Measurements from ENCODE around the gene TRUB2.
A peak's percentile ranks its signal among the peaks of the same experiment; 100 is the strongest.

The TRUB2 gene, protein sequence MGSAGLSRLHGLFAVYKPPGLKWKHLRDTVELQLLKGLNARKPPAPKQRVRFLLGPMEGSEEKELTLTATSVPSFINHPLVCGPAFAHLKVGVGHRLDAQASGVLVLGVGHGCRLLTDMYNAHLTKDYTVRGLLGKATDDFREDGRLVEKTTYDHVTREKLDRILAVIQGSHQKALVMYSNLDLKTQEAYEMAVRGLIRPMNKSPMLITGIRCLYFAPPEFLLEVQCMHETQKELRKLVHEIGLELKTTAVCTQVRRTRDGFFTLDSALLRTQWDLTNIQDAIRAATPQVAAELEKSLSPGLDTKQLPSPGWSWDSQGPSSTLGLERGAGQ
- 11.8 to 18.3 reads per million in 2 donors for total RNA-seq

DNA sequence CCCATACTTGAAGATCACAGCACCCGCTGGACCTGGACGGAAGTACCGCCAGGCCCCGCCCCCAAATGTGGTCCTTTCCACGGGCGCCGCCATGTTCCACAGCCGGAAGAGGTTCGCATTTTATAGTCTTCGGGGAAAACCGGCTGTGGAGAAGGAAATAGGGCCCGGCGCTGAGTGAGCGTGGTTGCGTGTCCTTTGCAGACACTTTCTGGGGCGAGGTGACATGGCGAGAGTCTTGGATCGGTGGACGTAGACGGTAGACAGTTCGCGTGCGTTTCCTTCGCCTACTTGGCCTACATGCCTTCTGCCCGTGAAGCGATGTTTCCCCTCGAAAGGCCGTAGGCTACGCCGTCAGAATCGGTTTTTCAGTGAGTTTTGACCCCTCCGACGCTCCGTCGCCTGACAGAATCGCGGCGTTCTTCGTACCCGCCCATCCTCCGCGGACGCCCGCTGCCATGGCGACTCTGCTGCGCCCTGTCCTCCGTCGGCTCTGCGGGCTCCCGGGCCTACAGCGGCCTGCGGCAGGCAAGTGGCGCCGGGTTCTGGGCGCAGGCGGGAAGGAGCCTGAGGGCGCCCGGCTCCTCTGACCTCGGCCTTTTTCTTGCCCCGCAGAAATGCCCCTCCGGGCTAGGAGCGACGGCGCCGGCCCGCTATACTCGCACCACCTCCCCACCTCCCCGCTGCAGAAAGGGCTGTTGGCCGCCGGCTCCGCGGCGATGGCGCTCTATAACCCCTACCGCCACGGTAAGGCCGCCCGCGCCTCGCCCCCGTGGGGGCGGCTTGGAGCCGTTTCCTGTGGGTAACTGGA, at the start of gene TRUB2, which contains the start of gene COQ4:
TRUB2 (minus strand) TSS at position 44 of the 808 bp plus-strand sequence; CDS start at position 5, 39 bp downstream.
COQ4 (plus strand) TSS at position 436 of the 808 bp plus-strand sequence; CDS start at position 456, 20 bp downstream.
- DNase-seq = peak; percentile 82 to 97 (median 88)

- DNase-seq = no peak
Observed at GRCh38 chr9:128371630-128372117, 49.4 kb upstream of the TRUB2 start.

- DNase-seq = peak; percentile 90 to 99 (median 93)
Observed at GRCh38 chr9:128370752-128371629, 48.7 kb upstream of the TRUB2 start, which contains the start of gene URM1. URM1 (plus strand) TSS chr9:128371374; CDS start chr9:128371381, 7 bp downstream.

GRCh38 chr9:128370367-128370751, 48.1 kb upstream of the TRUB2 start:
- DNase-seq = no peak

GRCh38 chr9:128369024-128369706, 46.9 kb upstream of the TRUB2 start:
- no peak for DNase-seq

GRCh38 chr9:128365525-128365924, 43.3 kb upstream of the TRUB2 start:
- no peak for DNase-seq

DNA sequence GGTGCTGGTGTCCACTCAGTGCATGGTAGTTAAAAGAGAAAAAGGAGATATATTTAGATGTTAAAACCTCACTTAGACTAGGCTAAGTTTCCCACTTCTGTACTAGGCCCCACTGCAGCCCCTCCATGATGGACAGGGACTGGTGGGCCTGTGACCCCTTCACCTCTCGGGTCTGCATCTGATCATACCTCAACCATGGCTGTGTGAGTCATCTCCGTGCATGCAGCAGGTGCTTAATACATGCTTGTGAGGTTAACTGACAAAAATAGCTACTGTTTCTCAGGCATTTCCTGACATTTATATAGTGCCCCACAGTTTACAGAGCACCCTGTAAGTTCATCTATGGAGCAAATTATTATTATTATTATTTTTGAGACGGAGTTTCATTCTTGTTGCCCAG, 40.5 kb upstream of the TRUB2 start:
- DNase-seq = no peak

DNA sequence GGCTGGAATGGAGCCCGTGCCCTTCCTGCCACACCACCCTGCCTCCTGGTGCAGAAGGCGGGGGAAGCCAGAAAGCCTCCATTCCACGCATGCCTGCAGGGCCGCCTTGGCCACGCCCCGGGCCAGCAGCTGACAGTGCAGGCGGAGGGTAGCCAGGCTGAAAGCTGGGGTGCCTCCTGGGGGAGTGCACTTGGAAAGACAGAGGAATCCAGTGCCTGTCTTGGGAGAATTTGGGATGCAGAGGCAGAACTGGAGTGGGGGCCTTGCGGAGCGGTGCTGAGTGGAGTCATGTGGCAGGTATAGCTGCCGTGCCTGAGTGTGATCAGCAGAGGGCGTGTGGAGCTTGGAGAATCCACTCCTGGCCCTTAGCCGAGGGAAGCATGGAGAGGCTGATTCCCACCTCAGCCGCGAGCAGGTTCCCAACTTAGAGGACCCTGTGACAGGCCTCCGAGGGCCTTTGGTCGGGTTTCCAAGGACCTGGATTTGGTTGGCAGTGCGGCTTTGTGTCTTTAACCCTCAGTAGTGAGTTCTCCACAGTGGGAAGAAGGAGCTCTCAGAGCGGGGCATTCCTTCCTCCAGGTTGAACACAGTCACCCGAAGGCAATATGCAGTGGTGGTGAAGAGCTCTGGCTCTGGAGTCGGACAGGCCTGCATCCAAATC, 39.9 kb upstream of the TRUB2 start:
- peak; percentile 28 to 72 (median 44) for DNase-seq

DNA sequence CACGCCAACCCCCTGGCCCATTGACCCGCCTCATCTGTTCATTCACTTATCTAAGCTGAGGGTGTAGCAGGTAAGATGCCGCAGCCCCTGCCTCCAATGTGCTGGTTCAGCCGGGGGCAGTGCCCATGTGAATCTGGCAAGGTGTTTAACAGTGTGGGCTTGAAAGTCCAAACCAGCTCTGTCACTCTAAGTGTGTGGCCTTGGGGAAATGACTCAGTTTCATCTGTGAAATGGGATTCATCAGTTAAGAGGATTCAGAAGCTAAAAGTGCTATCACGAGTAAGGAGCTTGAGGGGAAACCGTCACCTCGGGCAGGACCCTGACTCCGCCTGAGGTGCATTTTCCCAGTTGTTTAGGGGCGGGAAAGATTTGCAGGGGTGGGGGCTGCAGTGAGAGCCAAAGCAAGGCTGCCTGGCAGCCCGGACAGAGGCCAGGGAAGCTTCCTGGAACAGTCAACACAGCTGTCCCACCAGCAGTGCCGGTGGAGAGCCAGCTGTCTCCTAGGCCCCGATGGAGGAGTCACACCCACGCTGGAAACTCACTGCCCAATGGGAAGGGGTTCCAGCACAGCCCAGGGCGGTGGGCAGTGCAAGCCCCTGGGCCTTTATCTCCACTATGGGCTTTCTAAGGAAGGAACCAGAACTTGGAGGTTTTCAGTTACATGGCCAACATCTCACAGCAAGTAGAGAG, 39.2 kb upstream of the TRUB2 start:
- no peak for DNase-seq

- DNase-seq = no peak
Observed at GRCh38 chr9:128360826-128361225, 38.6 kb upstream of the TRUB2 start.

DNA sequence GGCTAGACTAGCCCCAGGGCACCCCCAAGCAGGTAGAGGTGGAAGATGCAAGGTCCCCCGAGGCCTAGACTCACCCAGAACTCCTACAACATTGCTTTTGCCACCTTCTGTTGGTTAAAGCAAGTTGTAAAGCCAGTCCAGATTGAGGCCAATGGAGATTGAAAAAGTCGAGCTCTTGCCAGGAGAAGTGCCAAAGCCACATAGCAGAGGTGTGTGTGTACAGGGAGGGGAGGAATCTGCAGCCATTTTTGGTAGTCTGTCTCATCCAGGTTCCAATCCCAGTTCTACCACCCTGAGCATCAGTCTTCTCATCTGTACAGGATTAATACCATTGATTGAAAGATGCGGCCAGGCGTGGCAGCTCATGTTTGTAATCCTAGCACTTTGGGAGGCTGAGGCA, 36.6 kb upstream of the TRUB2 start:
- DNase-seq = no peak

DNA sequence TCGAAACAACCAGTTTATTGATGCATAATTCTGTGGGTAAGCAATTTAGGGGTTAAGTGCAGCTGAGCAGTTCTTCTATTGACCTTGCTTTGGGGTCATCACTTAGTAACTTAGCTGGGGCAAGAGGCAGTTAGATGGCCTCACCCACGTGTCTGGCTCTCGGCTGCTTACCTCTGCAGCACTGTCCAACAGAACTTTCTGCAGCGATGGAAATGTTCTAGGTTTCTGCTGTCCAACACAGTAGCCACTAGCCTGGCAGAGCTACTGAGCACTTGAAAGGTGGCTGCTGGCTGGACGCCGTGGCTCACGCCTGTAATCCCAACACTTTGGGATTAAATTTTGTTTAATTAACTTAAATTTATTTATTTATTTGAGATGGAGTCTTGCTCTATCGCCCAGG, 35.8 kb upstream of the TRUB2 start:
- DNase-seq = no peak

GRCh38 chr9:128355451-128355850, 33.2 kb upstream of the TRUB2 start:
- DNase-seq = no peak

GRCh38 chr9:128349772-128350171, 27.5 kb upstream of the TRUB2 start:
- DNase-seq = no peak

DNA sequence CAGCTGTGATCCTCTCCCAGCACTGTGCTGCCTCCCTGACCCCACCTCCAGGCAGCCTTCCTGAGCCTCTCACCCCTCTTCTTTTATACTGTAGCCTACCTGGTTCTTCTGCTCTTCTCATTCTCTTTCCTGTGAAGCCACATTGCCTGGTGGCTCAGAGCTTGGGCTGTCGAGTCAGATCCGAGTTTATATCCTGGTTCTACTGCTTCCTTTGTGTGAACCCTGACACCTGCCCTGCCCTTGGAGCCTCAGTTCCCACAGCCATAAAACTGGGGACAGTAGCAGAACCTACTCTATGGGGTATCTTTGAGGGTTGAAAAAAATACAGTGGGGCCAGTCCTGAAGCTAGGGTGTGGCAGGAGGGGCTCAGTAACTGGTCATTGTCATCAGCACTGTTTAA, 26.9 kb upstream of the TRUB2 start:
- no peak for DNase-seq

- DNase-seq = no peak
Observed at GRCh38 chr9:128344931-128345605, 22.8 kb upstream of the TRUB2 start.

DNA sequence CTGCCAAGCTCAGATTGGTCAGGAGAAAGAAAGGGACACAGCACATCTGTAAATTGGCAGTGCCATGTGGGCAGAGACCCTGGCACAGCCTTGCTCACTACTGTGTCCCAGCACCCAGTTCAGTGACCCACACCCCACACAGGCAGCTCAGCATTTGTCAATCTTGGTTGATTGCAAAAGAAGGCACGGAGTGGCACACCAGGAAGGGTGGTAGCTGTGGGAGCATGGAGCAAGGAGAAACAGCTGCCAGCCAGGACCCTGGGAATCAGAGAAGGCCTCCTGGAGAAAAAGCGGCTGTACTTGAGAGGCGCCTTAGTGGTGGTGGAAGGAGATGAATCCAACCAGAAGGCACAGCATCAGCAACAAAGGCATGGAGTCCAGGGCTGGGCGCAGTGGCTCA, 21.6 kb upstream of the TRUB2 start:
- DNase-seq = no peak

DNA sequence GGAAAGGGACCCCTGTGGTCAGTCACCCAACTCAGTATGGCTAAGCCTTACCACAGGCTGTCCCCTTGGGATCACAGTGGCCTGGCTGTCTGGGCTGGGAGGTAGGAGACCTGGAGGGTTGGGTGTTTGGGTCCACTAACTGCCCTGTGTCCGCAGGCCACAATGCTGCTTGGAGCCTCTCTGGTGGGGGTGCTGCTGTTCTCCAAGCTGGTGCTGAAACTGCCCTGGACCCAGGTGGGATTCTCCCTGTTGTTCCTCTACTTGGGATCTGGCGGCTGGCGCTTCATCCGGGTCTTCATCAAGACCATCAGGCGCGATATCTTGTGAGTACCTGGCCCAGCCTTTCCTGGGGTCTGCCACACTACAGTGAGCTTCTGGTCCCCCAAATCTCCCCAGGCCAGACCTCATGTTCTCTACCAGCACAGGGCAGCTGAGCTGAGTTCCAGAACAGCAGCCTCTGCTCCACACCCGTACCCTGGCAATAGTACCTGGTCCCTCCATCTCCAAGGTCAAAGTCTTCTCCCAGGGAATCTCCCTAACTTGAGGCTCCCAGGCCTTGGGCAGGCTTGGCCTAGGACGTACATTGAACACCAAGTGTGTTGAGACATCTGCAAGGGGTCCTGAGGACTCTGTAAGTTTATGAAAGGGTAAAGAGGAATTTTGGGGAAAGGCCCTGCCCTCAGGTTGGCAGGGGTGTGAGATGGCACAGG, 20.9 kb upstream of the TRUB2 start:
- no peak for DNase-seq

GRCh38 chr9:128341435-128341849, 19.2 kb upstream of the TRUB2 start:
- DNase-seq = peak; percentile 21 to 80 (median 51)
